HG03439 (cell line): ENCODE data around the gene HHIP.

Experiments
- ATAC-seq: cut with Tn5 transposase; IDR thresholded peaks from one replicate; pipeline ENCODE4 v1.9.1; 2021; ENCODE audit warnings: mild to moderate bottlenecking, moderate library complexity; ENCODE audit not compliant: unreplicated experiment

HHIP gene

GRCh38 chr4:144705601-144706590 is 59.9 kb downstream of the HHIP start:
- ATAC-seq: no peak

- no peak for ATAC-seq
These were observed 63.2 kb downstream of the HHIP start for GRCh38 chr4:144709159-144709558.

GRCh38 chr4:144709793-144710525 is 64.0 kb downstream of the HHIP start:
- ATAC-seq: no peak

- no peak for ATAC-seq
These were observed 64.6 kb downstream of the HHIP start for GRCh38 chr4:144710526-144710912.

- ATAC-seq: no peak
These were observed 65.9 kb downstream of the HHIP start for GRCh38 chr4:144711700-144712456.

GRCh38 chr4:144712775-144713174 is 66.8 kb downstream of the HHIP start:
- no peak for ATAC-seq

GRCh38 chr4:144714166-144714565 is 68.2 kb downstream of the HHIP start:
- ATAC-seq: no peak

GRCh38 chr4:144715230-144715629 is 69.3 kb downstream of the HHIP start:
- no peak for ATAC-seq

GRCh38 chr4:144716778-144717177 is 70.8 kb downstream of the HHIP start:
- no peak for ATAC-seq

GRCh38 chr4:144718958-144719512 is 73.1 kb downstream of the HHIP start:
- no peak for ATAC-seq

GRCh38 chr4:144720491-144720890 is 74.5 kb downstream of the HHIP start:
- no peak for ATAC-seq

- ATAC-seq: no peak
These were observed 76.0 kb downstream of the HHIP start for GRCh38 chr4:144721994-144722393.

GRCh38 chr4:144723471-144723870 is 77.5 kb downstream of the HHIP start:
- no peak for ATAC-seq

GRCh38 chr4:144729175-144729574 is 83.2 kb downstream of the HHIP start:
- ATAC-seq: no peak

- no peak for ATAC-seq
These were observed 86.8 kb downstream of the HHIP start for GRCh38 chr4:144732584-144733428.

GRCh38 chr4:144733566-144733965 is 87.6 kb downstream of the HHIP start:
- no peak for ATAC-seq

GRCh38 chr4:144734522-144734921 is 88.6 kb downstream of the HHIP start:
- no peak for ATAC-seq

- no peak for ATAC-seq
These were observed 92.7 kb downstream of the HHIP start for GRCh38 chr4:144738649-144739048.

GRCh38 chr4:144739511-144740033 is 93.6 kb downstream of the HHIP start:
- no peak for ATAC-seq

GRCh38 chr4:144740316-144740715 is 94.4 kb downstream of the HHIP start:
- ATAC-seq: no peak
